ENCODE data around the gene SLC34A3.

Gene SLC34A3

DNA sequence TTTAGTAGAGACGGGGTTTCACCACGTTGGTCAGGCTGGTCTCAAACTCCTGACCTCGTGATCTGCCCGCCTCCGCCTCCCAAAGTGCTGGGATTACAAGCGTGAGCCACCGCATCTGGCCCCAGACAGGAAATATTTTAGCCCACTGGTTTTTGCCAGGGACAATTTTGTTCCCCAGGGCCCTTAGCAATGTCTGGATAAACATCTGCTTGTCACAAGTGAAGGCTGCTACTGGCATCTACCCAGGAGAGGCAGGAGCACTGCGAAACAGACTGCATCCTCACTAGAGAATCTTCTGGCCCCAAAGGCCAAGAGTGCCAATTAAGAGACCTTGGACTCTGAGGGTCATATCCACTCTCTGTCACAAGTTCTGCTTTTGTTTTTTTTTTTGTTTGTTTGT is 27.7 kb upstream of the SLC34A3 start:
- DNase-seq (ENCODE audit: low read depth in 1 of 2, low spot score in 1 of 2) = no peak
- Histone ChIP-seq H3K4me3 (replicated peaks; ENCODE audit: insufficient read depth, low read length) (no peak overlapping the region), H3K27ac (replicated peaks) (no peak overlapping the region), H3K27me3 (ENCODE audit: insufficient read depth, poor library complexity, severe bottlenecking) (no peaks in the 10 kb centered on the region)
- TF ChIP-seq SPI1 (IDR thresholded peaks at IDR 0.05; ENCODE audit: borderline replicate concordance, low read depth) (no peak), POLR2AphosphoS5 (IDR thresholded peaks at IDR 0.05; ENCODE audit: low read depth) (no peak), GABPA (IDR thresholded peaks at IDR 0.05; ENCODE audit: low read depth) (no peak)
- TF ChIP-seq, protein P1, sequence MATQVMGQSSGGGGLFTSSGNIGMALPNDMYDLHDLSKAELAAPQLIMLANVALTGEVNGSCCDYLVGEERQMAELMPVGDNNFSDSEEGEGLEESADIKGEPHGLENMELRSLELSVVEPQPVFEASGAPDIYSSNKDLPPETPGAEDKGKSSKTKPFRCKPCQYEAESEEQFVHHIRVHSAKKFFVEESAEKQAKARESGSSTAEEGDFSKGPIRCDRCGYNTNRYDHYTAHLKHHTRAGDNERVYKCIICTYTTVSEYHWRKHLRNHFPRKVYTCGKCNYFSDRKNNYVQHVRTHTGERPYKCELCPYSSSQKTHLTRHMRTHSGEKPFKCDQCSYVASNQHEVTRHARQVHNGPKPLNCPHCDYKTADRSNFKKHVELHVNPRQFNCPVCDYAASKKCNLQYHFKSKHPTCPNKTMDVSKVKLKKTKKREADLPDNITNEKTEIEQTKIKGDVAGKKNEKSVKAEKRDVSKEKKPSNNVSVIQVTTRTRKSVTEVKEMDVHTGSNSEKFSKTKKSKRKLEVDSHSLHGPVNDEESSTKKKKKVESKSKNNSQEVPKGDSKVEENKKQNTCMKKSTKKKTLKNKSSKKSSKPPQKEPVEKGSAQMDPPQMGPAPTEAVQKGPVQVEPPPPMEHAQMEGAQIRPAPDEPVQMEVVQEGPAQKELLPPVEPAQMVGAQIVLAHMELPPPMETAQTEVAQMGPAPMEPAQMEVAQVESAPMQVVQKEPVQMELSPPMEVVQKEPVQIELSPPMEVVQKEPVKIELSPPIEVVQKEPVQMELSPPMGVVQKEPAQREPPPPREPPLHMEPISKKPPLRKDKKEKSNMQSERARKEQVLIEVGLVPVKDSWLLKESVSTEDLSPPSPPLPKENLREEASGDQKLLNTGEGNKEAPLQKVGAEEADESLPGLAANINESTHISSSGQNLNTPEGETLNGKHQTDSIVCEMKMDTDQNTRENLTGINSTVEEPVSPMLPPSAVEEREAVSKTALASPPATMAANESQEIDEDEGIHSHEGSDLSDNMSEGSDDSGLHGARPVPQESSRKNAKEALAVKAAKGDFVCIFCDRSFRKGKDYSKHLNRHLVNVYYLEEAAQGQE (IDR thresholded peaks at IDR 0.05; ENCODE audit: insufficient replicate concordance, low read depth) = no peak
- TF ChIP-seq, protein P2, sequence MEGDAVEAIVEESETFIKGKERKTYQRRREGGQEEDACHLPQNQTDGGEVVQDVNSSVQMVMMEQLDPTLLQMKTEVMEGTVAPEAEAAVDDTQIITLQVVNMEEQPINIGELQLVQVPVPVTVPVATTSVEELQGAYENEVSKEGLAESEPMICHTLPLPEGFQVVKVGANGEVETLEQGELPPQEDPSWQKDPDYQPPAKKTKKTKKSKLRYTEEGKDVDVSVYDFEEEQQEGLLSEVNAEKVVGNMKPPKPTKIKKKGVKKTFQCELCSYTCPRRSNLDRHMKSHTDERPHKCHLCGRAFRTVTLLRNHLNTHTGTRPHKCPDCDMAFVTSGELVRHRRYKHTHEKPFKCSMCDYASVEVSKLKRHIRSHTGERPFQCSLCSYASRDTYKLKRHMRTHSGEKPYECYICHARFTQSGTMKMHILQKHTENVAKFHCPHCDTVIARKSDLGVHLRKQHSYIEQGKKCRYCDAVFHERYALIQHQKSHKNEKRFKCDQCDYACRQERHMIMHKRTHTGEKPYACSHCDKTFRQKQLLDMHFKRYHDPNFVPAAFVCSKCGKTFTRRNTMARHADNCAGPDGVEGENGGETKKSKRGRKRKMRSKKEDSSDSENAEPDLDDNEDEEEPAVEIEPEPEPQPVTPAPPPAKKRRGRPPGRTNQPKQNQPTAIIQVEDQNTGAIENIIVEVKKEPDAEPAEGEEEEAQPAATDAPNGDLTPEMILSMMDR (IDR thresholded peaks at IDR 0.05; ENCODE audit: insufficient read depth, low read length) = no peak

DNA sequence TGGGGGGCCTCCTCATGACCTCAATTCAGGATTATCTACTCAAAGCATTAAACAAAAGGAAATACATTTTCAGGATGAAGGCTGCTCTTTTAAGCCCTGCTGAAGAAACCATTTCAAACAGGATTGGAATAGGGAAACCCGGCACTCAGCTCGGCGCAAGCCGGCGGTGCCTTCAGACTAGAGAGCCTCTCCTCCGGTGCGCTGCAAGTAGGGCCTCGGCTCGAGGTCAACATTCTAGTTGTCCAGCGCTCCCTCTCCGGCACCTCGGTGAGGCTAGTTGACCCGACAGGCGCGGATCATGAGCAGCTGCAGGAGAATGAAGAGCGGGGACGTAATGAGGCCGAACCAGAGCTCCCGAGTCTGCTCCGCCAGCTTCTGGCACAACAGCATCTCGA is 26.0 kb upstream of the SLC34A3 start:
- no peak for DNase-seq (ENCODE audit: low read depth in 1 of 2, low spot score in 1 of 2)
- Histone ChIP-seq H3K27ac (replicated peaks) (peak overlapping the region; percentile 80), H3K27me3 (ENCODE audit: insufficient read depth, poor library complexity, severe bottlenecking) (no peaks in the 10 kb centered on the region), H3K4me3 (replicated peaks; ENCODE audit: insufficient read depth, low read length) (peak overlapping the region; percentile 96)
- no peak for TF ChIP-seq POLR2AphosphoS5 (IDR thresholded peaks at IDR 0.05; ENCODE audit: low read depth)
- TF ChIP-seq, protein P1 (IDR thresholded peaks at IDR 0.05; ENCODE audit: insufficient replicate concordance, low read depth) = no peak
- TF ChIP-seq, protein P2 (IDR thresholded peaks at IDR 0.05; ENCODE audit: insufficient read depth, low read length) = no peak
- TF ChIP-seq SPI1 (IDR thresholded peaks at IDR 0.05; ENCODE audit: borderline replicate concordance, low read depth) = no peak
- no peak for TF ChIP-seq GABPA (IDR thresholded peaks at IDR 0.05; ENCODE audit: low read depth)

DNA sequence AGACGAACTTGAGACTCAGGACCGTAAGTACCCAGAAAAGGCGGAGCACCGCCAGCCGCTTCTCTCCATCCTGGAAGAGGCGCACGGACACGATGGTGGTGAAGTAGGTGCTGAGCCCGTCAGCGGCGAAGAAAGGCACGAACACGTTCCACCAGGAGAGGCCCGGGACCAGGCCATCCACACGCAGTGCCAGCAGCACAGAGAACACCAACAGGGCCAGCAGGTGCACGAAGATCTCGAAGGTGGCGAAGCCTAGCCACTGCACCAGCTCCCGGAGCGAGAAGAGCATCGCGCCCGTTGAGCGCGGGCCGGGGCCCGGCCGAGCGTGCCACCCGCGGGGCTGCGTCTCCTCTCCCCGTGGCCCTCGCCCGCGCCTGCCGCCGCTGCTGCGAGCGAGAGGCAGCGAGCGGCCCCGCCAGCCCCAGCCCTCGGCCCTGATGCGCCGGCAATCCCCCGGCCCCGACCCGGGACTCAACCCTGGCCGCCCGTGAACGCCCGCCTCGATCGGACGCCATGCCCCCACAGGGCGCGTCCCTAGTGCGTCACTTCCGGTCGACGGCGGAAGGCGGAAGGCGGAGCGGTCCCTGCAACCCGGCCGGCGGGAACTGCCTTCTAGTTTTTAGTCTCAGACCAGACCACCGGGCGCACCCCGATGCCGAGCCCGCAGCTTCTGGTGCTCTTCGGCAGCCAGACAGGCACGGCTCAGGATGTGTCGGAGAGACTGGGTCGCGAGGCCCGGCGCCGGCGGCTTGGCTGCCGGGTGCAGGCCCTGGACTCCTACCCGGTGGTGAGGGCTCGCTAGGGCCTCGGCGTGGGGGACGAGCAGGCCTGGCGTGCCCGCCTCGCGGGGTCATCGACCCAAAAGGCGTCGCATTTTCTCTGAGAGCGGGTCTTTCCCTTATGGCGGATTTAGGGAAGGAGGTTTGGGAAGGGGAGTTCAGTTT is 25.3 kb upstream of the SLC34A3 start, which contains the start of the genes NDOR1 and TMEM203:
NDOR1 (plus strand) TSS at position 575 of the 944 bp plus-strand sequence; CDS start at position 653, 78 bp downstream.
TMEM203 (minus strand) TSS at position 523 of the 944 bp plus-strand sequence; CDS start at position 289, 234 bp downstream.
- DNase-seq (ENCODE audit: low read depth in 1 of 2, low spot score in 1 of 2) = peak; percentile 82 to 89
- H3K27ac ChIP-seq (replicated peaks) = peak within 1 kb of the TSS; percentile 80
- H3K4me3 ChIP-seq (replicated peaks; ENCODE audit: insufficient read depth, low read length) = peak within 1 kb of the TSS; percentile 96
- TF ChIP-seq, protein P2 (IDR thresholded peaks at IDR 0.05; ENCODE audit: insufficient read depth, low read length) = no peak
- TF ChIP-seq, protein P1 (IDR thresholded peaks at IDR 0.05; ENCODE audit: insufficient replicate concordance, low read depth) = peak; percentile 59
- TF ChIP-seq POLR2AphosphoS5 (IDR thresholded peaks at IDR 0.05; ENCODE audit: low read depth) (peak; percentile 84; the same call in 1 of the 2 replicates), GABPA (IDR thresholded peaks at IDR 0.05; ENCODE audit: low read depth) (peak; percentile 96), SPI1 (IDR thresholded peaks at IDR 0.05; ENCODE audit: borderline replicate concordance, low read depth) (peak; percentile 32; the same call in 1 of the 2 replicates)
- H3K27me3 ChIP-seq (ENCODE audit: insufficient read depth, poor library complexity, severe bottlenecking) = no peaks in the 10 kb centered on the region

All from HL-60 (cell line).